HG02571 (cell line): ENCODE measurements around the gene PLLP.

Experiments
- ATAC-seq: cut with Tn5 transposase; IDR thresholded peaks from one replicate; pipeline ENCODE4 v1.9.1; 2021; ENCODE audit warnings: mild to moderate bottlenecking, moderate library complexity; ENCODE audit not compliant: unreplicated experiment

The PLLP gene

GRCh38 chr16:57303021-57303909 is 18.8 kb upstream of the PLLP start:
- no peak for ATAC-seq

- no peak for ATAC-seq
Measured at GRCh38 chr16:57301126-57301817, 16.8 kb upstream of the PLLP start.

- ATAC-seq = peak; percentile 86
Measured at GRCh38 chr16:57300387-57301125, 16.1 kb upstream of the PLLP start.

- peak; percentile 47 for ATAC-seq
Measured at GRCh38 chr16:57299719-57300386, 15.4 kb upstream of the PLLP start.

- ATAC-seq = peak; percentile 11
Measured at GRCh38 chr16:57299009-57299718, 14.7 kb upstream of the PLLP start.

GRCh38 chr16:57297856-57298255 is 13.4 kb upstream of the PLLP start:
- ATAC-seq = no peak

GRCh38 chr16:57289391-57290257 is 5.2 kb upstream of the PLLP start:
- no peak for ATAC-seq

GRCh38 chr16:57285379-57285778 is 907 bp upstream of the PLLP start:
- ATAC-seq = no peak

GRCh38 chr16:57284952-57285363 is 486 bp upstream of the PLLP start:
- no peak for ATAC-seq

GRCh38 chr16:57283959-57284208 is 588 bp downstream of the PLLP start:
- ATAC-seq = no peak

GRCh38 chr16:57283214-57283958 is 1.1 kb downstream of the PLLP start:
- no peak for ATAC-seq

- ATAC-seq = no peak
Measured at GRCh38 chr16:57282510-57283213, 1.8 kb downstream of the PLLP start.

GRCh38 chr16:57281791-57282190 is 2.7 kb downstream of the PLLP start:
- no peak for ATAC-seq

GRCh38 chr16:57279780-57280638 is 4.5 kb downstream of the PLLP start:
- no peak for ATAC-seq

- no peak for ATAC-seq
Measured at GRCh38 chr16:57278494-57278893, 6.0 kb downstream of the PLLP start.

GRCh38 chr16:57277586-57277985 is 6.9 kb downstream of the PLLP start:
- ATAC-seq = no peak

- ATAC-seq = no peak
Measured at GRCh38 chr16:57276596-57276995, 7.9 kb downstream of the PLLP start.
